GM18951 (cell line): ENCODE measurements around the gene RGS7.
"Not testable (repeated sequence)": the region's sequence is repeated elsewhere in the genome, so short reads cannot be mapped to it uniquely, and the experiment has no call there.

Experiments used
- POLR2A ChIP-seq: IDR thresholded peaks from 4 replicates; pipeline ENCODE4 v1.6.1; 2011; ENCODE audit warnings: mild to moderate bottlenecking; ENCODE audit not compliant: insufficient read length, insufficient read depth; ENCODE audit errors: extremely low read depth
- in situ Hi-C: fragments of 300-500 bp; cut with MboI; formaldehyde crosslinking; loops from one replicate; pipeline ENCODE4 v1.12.0; 2022; ENCODE audit warnings: low sequenced_read_pairs, mixed read lengths, inconsistent platforms; ENCODE audit not compliant: unreplicated experiment

RGS7 gene

DNA sequence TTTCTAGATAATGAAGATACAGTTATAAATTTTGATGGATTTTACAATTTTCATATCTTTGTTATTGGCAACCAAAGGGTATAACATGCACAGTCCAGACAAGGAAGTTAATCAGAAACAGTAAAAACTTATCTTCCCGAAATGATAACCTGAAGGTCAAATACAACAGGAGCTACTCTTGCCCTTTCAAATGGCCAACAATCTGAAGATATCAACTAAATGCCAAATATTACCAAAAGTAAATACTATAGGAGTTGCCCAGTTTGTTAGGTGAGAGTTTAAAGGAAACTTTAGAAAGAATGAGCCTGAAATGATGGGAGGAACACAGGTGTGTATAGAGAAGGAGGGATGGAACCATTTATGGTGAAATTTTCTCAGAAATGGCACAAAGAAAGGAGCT lies 153.2 kb downstream of the RGS7 start:
- TF ChIP-seq POLR2A: no peak
- in situ Hi-C loops: no loop called here

GRCh38 chr1:241202401-241202800 lies 154.6 kb downstream of the RGS7 start:
- no peak for TF ChIP-seq POLR2A
- in situ Hi-C loops: no loop called here

DNA sequence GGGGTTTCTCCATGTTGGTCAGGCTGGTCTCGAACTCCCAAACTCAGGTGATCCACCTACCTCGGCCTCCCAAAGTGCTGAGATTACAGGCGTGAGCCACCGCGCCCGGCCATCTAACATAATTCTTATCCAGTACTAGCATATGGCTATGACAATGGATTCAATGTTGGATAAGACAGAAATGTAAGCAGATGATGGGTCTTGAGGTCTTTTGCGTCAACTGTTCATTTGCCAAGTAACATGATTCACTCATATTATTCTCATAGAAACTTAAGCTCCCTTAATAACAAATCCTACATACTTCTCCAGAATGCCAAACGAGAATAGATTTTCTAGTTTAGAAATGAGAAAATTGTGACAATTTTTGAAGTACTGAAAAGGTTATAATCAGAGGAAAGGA lies 170.3 kb downstream of the RGS7 start:
- in situ Hi-C loops: loop anchor here (10.0 kb wide), 1 partner anchor 498 kb away; no protein-coding TSS in a partner anchor
- TF ChIP-seq POLR2A: no peak

DNA sequence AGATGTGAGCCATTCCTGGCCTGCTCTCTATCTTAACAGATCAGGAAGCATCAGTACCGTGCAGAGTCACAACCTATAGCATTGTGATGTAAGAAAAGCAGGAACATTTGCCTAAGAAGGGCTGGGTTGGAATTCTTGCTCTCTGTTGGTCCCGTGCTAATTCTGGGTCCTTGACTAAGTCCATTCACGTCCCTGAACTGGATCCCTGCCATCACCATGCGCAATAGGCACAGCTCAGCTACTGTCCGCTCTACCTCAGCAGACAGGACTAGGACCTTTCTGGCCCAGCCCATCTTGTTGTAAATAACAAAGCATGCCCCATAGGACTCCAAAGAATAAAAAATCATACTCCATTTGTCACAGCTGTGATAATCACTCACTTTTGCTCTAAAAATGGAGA lies 175.0 kb downstream of the RGS7 start:
- in situ Hi-C loops: loop anchor here (10.0 kb wide), 1 partner anchor 503 kb away; no protein-coding TSS in a partner anchor
- no peak for TF ChIP-seq POLR2A

- in situ Hi-C loops: loop anchor here (10.0 kb wide), 1 partner anchor 503 kb away; no protein-coding TSS in a partner anchor
- TF ChIP-seq POLR2A: no peak
Measured at GRCh38 chr1:241181471-241181870, 175.5 kb downstream of the RGS7 start.

DNA sequence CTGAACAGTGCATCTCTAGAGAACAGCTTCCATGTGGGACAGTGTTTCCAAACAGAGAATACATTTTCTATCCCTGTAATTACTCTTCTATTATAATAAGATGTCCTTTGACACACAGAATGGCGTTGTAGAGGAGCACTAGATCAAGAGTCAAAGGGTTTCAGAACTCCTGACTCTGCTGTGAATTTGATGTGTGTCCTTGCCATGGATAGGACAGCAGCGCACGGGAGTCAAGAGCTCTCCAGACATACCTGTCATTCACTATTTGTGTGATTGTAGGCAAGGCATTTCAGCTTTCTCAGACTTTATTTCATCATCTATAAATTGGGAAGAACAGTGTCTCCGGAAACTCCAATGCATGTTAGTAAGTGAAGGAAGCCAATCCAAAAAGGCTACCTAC lies 176.4 kb downstream of the RGS7 start:
- in situ Hi-C loops: loop anchor here (10.0 kb wide), 1 partner anchor 504 kb away; no protein-coding TSS in a partner anchor
- no peak for TF ChIP-seq POLR2A

- in situ Hi-C loops: no loop called here
- TF ChIP-seq POLR2A: no peak
Measured at GRCh38 chr1:241177660-241178059, 179.3 kb downstream of the RGS7 start.

GRCh38 chr1:241172486-241172885 lies 184.5 kb downstream of the RGS7 start:
- TF ChIP-seq POLR2A: no peak
- in situ Hi-C loops: no loop called here

DNA sequence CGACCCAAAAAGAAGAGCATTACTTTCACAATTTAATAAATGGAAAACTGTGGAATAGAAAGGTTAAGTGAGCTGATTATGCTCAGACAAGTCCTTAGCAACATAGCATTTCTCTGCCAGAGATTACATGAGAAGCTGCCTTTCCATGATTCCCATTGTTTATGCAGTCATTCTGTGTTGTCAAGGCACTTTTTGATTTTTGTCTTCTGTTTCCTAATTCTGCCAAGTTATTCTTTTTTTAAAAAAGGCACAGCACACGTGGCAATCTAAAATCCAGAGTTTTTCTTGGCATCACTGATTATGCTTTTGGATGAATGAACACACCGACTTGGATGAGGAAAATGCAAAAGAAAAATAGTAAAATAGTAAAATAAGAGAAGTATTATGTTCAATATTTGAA lies 185.0 kb downstream of the RGS7 start:
- in situ Hi-C loops: no loop called here
- TF ChIP-seq POLR2A: no peak

DNA sequence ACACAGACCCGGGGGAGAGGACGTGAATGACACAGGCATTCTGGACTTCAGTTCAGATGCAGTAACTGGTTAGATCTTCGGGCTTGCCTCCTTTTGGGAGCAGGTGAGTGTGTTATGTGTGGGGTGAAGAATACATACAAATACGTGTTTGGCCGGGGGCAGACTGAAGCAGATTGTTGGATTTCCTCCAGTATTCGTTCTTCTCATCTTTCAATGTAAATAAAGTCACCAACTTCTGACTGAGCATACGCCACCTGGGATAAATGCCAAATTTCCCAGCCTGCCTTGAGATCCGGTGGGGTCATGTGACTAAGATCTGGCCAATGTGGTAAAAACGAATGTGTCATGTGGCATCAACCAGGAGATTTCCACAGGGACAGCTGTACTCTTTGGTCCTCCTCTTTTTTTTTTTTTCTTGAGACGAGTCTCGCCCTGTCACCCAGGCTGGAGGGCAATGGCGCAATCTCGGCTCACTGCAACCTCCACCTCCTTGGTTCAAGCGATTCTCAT lies 189.8 kb downstream of the RGS7 start:
- in situ Hi-C loops: no loop called here

DNA sequence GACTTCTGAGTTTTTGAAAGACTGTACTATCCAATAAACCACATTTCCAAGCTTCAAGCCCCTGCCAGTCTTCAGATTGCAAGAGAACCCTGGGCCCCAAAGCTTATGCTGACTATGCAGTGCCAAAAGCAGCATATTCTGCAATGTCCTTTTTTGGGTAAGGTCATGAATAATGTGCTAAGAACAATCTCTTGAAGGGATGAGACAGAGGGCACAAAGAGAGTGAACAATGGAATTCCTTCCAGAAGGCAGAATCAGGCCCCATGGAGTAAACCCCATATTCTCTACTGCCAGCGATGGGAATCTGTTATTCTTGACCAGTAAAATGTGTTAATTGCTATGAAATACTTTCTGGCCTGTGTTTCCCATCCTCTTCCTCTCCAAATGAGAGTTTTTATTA lies 190.4 kb downstream of the RGS7 start:
- in situ Hi-C loops: no loop called here
- no peak for TF ChIP-seq POLR2A

More for the DNA sequence above, 189.8 kb downstream of the RGS7 start:
- no peak for TF ChIP-seq POLR2A

GRCh38 chr1:241165256-241165655 lies 191.7 kb downstream of the RGS7 start:
- in situ Hi-C loops: not testable (repeated sequence)

DNA sequence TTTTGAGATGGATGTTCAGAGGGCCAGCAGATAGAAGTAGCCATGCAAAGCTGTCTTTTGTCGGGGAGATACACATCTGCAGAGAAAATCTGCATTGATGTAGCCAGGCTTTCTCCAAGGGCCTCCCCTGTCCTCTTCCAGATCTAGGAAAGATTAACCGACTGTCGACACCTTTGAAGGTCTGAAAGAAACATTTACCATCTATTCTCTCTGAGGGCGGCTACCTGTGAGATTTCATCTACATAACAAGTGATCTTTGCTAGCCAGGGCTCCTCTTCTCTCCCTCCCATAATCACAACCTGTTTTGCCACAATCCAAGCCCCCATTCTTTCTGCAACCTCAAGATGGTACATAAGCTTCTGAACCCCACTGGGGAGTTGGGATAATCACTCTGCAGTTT lies 193.6 kb downstream of the RGS7 start:
- TF ChIP-seq POLR2A: no peak
- in situ Hi-C loops: no loop called here

- in situ Hi-C loops: no loop called here
Measured at GRCh38 chr1:241161188-241161689, 195.8 kb downstream of the RGS7 start.

DNA sequence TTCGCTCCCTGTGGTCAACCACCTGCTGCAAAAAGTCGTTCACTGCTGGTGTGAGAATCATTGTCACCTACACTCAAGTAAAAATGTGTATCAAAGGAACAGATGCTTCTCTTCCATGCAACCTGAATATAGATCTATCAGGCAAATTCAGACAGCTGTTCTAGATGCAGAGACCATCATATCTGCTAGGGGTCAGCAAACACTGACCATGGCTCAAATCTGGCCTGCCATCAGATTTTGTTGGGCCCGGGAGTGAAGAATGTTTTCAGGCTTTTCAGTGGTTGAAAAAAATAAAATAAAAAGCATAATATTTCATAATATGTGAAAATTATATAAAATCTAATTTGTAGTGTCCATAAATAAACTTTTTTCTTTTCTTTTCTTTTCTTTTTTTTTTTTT lies 199.6 kb downstream of the RGS7 start:
- no peak for TF ChIP-seq POLR2A

More at GRCh38 chr1:241161188-241161689, 195.8 kb downstream of the RGS7 start:
- no peak for TF ChIP-seq POLR2A

DNA sequence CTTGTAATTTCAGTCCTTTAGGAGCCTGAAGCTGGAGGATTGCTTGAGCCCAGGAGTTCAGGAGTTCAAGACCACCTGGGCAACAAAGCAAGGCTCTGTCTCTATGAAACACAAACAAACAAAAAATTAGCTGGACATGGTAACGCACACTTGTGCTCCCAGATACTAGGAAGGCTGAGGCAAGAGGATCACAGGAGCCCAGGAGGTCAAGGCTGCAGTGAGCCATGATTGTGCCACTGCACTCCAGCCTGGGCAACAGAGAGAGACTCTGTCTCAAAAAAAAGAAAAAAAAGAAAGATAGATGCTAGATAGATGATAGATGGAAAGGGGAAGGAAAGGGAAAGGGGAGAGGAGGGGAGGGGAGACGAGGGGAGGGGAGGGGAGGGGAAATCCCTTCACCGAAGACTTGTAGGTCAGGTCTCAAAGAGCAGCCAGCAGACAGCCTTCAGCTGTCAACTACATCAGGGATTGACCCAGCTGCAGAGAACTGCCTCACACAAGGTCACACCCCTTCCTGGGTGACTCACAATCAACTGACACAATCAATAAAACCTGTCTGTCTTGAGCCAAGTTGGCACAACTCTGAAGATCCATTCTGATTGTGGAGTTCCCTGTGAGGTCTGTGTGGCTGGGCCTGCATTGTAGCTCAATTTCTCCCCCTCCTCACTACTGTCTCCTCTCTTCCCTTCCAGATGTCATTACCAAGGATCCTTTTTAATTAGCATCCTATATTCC lies 200.6 kb downstream of the RGS7 start:
- in situ Hi-C loops: no loop called here
- no peak for TF ChIP-seq POLR2A

More for the DNA sequence above, 199.6 kb downstream of the RGS7 start:
- in situ Hi-C loops: no loop called here
